HG03565 (cell line): Measurements from ENCODE around the gene ELMO1.

Experiments used
- ATAC-seq: cut with Tn5 transposase; IDR thresholded peaks from one replicate; pipeline ENCODE4 v1.9.1; 2021; ENCODE audit warnings: mild to moderate bottlenecking, moderate library complexity; ENCODE audit not compliant: unreplicated experiment

ELMO1 gene

DNA sequence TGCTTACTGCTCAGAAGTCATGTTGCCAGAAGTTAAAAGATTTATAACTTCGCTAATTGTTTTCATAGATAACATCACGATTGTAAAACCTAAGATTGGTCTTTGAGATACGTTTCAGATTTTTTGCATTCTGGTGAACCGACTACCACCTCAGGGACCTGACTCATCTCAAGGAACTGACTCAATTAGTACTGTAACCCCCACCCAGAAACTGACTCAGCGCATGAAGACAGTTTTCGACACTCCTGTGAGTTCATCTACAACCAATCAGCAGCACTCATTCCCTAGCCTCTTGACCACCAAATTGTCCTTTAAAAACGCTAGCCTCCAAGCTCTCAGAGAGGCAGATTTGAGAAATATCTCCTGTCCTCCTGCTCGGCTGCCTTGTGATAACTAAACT lies 72.3 kb downstream of the ELMO1 start:
- no peak for ATAC-seq

DNA sequence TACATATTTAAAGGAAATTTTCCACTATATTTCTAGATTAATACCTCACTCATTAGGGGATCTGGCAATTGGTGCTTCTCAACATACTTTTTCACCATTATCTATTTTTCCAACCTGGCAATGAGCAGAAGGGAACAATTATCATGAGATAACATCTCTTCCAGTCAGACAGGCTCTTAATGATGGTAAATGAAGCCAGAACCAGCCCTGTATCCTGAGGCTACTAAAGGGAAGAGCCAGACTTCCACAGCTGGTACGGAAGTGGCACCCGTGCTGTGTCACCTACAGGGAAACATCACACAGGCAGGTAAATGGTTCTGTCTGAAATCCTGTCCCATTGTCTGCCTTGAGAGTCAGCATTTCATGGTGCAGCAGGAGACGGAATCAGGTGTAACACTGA lies 75.9 kb downstream of the ELMO1 start:
- ATAC-seq = no peak

DNA sequence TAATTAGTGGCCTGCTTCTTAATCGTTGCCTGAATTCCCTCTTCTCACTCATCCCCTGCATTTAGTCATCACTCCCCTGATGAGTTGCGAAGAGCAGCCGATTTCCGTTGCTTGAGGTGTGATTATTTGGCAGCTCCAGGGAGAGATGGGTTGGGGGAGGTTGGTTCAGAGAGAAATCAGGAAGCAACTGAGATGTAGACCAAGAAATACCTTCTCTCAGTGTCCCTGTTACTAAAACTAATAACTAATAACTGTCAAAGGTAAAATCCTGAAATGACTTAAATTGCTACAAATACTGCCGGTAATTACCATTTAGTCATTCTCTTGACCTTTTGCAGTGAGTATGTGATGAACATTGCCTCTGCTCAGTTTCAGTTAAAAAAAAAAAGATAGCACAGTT lies 76.9 kb downstream of the ELMO1 start:
- no peak for ATAC-seq

DNA sequence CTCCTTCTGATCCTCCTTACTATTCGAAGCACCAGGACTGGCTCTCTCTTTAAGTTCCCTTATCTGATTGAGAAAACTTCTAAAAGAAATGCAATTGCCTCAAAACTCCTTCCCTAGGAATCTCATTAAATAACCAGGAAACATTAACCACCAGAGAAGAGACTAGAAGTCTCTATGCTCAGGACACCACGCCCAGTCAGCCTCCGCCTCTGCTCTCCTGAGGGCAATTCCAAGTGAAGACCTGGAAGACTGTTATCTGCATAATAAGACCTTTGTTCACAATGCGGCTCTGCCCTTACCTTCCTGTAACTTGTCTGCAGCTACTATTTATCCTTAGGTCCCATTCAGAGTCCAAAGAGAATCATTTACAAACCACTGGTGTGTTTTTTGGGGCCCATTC lies 78.8 kb downstream of the ELMO1 start:
- no peak for ATAC-seq

DNA sequence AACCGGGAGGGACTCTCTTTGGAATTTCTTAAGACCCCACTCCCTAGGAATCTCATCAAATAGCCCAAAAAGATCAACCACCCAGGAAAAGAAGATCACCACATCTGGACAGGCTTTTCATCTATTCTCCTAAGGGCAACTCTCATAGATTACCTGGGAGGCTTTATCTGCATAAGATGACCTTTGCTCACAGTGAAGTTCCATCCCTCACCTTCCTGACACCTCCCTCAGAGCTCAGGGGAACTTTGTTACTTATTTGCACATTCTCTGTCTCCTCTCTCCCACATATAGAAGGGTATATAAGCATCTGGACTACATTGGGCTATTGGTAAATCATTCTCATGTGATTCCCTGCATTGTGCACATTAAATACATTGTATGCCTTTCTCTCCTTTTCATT lies 80.1 kb downstream of the ELMO1 start:
- ATAC-seq = no peak

DNA sequence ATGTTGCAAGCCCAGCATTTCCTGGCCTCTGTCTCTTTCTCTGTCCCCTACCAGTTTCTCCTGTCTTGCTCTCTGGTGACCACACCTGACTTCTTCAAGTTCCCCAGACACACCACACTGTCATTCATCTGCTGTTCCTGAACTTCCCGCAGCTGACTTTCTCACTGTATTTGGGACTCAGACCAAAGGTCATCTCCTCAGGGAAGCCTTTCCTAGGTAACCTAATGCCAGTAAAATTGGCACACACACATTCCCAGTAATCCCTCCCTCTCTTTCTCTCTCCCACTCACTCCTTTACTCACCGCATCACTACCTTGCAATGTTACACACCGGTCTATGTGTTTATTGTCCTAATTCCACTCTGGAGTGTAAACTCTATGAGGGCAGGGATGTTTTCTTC lies 81.7 kb downstream of the ELMO1 start:
- no peak for ATAC-seq

DNA sequence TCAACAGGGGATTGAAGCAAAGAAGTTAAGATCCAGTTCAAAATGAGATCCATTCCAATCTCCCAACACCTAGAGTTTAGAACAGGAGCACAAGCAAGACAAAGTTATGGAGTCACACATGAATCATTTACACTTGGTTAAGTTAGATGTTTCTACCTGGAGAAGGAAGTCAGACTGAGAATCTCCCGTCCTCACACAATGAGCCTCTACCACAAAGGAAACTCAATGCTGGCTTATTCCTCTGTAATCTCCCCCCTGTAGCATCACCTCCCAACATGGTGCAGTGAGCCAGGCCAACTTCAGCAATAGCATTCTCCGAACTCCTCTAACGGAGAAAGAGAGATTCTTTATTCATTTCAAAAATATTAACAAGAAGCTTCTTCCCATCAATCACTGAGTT lies 82.2 kb downstream of the ELMO1 start:
- no peak for ATAC-seq

DNA sequence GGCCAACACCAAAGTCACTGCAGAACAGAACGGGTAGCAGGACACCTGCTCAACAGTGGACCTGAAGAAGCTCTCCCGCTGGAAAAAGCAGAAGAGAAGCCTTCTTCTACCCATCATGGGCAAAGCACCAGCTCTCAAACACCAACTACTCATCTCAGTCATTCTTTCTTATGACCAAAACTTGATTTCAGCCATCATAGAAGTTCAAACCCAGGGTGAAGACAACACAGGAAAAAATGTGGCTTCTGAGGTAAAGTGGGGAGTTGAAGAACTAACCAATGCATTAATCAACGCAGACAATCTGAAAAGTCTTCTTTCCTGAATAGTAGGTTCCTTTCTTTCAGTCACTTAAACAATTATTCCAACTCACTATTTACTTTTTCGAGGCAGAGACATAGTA lies 83.3 kb downstream of the ELMO1 start:
- ATAC-seq = no peak

DNA sequence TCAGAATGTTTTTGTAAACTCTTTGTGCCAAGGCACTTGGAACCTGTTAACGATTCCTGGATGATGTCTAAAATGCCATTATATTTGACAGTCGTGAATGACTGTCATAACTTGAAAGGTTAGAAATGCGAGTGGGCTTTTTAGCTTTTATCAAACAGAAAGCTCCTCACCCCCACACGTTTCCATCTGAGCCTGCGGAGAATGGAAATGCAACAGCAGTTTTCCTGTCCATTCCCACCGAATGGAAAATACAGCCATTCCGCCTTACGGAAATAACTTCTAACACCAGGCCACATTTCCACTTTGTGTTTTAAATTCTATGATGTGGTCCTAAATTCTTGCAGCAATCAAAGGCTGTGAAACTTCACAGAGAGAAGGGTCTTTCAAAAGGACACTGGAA lies 83.8 kb downstream of the ELMO1 start:
- no peak for ATAC-seq

DNA sequence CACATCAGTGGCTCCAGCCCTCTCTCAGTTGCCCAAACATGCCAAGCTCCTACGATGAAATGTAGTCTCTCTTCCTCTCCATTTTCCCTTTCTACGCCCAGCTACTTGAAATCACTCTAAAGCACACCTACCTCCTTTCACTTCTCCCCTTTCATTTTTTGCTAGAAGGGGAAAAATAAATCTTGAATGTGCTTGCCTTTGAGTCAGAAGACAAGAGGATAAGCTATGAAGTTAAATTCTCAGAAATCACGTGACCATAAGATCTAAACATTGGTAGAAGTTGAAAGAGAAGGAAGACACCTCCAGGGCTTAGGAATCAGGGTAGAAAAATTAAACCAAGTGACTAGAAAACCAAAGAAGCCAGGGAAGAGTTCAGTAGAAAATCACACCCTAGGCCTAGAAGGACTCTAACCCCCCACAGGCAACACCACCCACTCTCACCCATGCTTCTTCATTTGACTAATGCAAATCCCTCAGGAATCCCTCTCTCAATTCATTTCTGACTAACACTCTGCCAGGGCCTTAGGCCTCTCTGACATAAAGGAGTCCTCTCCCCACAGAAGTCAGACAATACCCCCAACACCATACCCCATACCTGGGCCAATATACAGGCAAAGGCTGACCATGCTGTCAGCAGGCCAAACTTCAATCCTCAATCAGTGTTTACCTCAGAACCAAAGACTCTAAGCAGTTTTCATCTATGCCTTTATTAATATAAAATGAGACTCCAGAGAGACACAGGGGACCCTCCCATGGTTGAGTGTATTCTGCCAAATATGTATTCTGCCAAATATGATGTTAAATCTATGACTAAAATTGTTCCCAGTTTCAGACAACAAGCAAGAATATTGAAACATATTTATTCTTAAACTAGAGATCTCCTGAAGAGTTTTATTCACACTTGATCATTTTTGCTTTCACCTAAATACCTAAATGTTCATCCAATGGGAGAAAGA lies 84.8 kb downstream of the ELMO1 start:
- no peak for ATAC-seq

DNA sequence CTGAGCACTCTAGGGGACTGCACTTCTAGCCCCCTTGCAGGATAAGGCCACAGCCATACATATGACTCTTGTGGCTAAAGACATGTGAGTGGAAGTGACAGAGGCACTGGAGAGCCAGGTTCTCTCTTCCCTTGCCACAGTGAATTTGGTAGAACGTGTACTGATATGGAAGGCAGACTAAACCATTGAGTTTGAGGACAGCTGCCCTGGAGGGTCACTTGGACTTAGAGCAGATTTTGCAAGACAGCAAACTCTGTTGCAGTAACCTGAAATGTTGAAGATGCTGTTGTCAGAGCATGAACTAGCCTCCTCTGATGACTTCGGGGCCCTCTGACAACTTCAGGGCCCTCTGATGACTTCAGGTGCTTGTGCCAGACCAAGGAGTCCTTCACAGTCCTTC lies 85.9 kb downstream of the ELMO1 start:
- no peak for ATAC-seq

DNA sequence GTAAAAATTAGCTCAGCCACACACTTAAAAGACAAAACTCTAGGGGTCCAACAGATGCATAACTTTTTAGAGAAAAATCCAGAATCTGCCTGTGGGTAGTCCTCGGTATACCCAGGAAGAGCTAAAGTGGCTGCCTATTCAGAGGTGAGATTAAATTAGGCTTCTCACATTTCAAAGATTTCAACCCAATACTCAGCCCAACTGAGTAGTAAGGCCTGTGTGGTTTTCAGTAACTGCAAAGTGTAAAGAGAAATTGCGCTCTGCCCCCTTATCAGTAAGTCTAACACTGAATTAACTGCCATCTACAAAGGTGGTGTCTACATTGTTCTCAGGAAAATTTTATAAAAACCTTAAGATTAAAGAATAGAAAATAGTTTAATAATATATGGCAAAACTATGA lies 88.2 kb downstream of the ELMO1 start:
- ATAC-seq = no peak

DNA sequence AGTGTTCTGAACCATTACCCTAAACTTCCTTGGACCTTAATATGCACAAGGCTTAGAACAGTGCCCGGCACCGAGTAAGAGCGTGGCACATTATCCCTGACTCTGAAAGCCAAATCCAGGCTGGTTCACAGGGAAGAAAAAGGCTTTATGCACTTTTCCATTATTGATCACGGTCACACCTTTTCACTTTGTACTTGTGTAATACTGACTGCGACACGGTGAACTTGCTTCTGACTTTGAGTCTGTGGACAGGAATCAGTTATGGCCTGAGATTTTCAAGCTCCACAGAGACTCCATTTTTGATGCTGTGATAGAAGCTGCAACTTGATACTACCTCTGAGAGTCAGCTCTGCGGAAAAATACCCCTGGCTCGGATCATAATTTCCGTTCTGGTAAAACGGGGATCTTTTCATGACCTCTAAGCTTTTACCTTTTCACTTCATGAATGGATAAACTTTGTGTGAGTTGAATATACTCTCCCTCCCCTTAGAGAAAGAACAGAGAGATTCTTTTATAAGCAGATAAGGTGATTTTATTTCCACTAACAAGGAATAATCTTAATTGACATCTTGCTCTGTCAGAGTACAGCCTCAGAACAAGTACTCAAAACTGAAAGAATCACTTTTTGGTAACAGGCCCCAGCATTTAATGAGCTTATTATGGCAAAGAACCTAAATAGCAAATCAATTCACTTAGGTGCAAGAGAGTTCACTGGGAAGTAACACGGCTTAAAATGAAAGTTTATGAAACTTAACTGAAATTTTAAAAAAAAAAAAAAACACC lies 88.8 kb downstream of the ELMO1 start:
- ATAC-seq = no peak

DNA sequence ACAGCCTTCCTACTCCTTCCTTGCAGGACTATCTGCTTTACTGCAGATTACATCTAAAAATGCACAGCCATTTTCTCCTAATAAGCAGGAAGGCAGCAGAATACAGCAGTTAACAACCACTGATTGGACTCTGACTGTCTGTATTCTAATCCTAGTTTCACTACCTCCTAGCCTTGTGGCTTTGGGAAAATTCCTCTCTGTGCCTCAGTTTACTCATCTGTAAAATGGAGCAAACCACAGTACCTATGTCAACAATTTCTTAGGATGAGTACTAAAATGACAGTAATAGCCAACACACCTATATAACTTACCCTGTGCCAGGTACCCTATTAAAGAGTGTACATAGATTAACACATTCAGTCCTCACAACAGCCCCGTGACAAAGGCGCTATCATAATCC lies 89.5 kb downstream of the ELMO1 start:
- no peak for ATAC-seq

DNA sequence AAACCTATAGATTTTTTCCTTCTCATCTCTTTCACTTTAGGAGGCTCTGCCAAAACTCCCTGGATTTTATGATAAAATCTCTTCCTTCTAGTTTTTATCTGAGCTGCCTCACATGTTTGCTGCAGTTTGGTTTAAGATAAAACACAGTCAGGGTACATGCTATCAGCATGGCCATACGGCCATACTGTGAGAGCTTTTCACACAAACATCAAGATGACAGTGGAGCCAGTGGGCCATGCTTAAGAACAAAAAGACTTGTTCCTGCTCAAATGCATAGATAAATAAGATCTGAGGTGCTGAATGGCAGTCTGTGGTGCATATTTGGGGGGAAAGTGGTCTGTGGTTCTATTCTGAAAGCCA lies 91.0 kb downstream of the ELMO1 start:
- no peak for ATAC-seq

DNA sequence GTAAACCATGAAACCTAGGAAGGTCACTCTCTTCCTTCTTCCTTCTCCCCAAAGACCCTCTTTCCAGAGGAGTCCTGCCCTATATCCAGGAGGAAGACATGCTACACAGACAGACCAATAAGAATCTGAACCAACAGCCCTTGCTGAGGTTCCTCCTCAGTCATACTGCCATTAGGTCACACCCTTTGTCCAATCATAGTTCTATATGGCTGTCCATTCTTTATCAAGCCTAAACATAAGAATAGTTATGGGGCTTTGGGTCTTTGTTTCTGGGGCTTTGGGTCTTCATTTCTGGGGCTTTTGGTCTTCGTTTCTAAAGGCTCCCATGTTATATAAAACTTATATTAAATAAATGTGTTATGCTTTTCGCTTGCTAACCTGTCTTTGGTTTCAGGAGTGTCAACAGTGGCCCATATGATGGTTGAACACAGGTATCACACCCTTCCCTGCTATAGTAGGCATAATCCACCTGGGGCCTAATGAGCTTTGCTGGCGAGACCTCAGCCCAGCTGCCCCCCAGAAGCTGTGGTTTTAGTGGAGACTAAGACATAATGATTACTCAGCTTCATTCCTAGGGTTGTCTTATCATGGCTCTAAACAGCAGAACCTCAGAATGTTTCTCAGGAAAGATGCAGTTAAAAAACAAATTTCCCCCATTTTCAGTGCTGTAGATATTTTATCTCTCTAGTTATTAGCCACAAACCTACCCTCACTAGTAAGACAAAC lies 91.6 kb downstream of the ELMO1 start:
- ATAC-seq = no peak

DNA sequence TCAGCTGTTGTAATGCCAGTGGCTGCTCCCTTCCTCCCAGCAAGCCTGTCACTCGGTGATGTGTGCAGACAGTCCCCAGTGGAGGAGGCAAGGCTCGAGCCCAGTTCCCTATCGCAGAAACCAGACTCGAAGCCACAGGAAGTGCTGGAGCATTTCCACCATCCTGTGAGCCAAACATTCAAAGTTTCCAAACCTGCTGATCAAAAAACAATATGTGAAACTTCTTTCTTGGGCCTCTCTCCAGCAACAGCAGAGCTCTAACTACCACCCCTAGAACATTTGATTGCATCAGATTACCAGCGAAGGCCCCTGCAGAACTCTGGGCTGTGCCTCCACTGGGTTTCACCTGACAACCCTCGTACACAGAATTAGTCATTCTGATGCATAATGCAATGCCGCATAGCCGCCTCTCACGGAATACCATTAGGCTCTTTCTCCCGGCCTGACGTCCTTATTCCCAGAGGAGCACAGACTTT lies 94.0 kb downstream of the ELMO1 start:
- ATAC-seq = peak; percentile 49

DNA sequence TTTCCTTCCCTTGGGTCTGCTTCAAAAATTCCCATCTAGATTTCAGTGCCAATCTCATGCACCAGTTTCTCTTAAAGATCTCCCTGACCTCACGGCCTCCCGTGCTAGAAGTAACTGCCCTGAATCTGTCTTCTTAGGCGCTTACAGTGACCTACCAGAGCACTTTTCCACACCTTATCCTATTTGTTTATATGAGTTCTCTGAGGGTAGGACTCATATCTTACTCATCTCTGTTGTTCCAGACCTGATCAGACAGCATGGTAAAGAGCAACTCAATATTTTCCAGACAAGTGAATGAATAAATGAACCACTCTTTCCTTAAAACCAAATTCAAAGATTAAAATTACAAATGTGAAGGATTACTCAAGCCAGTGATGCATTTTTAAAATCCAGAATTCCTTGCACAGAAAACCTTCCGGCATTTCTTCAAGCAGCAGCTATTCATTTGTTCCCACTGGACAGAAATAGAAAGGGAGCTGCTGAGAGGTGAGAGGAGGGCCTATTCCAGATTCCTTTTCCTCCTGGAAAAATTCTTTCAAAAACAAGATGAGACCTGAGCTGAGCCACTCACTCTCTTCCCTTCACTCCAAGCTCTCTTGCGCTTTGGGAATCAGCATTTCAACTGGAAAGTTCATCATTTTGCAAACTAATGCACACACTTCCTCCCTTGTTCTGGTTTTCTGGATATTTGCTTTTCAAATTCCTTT lies 94.6 kb downstream of the ELMO1 start:
- ATAC-seq = no peak

DNA sequence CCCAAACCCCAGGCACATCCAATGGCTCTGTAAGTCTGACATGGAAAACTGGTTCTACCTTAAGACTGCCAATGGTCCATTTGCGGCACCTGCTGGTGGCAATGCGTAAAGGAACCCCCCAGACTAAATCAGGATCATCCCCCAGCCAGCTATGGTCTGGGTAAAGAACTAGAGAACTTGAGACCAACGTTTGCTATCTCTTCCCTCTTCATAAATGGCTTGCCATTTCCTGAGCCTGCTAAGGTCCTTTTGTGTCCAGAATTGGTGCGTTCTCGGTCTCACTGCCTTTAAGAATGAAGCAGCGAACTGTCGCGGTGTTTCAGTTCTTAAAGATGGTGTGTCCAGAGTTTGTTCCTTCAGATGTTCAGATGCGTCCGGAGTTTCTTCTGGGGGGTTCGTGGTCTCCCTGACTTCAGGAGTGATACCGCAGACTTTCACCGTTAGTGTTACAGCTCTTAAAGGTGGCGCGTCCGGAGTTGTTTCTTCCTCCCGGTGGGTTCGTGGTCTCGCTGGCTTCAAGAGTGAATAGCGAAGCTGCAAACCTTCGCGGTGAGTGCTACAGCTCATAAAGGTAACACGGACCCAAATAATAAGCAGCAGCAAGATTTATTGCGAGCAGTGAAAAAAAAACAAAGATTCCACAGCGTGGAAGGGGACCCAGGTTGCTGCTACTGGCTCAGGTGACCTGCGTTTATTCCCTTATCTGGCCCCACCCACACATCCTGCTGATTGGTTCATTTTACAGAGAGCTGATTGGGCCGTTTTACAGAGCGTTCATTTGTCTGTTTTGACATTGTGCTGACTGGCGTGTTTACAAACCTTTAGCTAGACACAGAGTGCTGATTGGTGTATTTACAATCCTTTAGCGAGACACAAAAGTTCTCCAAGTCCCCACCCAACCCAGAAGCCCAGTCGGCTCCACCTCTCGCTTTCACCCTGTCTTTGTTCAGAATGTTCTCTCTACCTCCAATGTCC lies 95.4 kb downstream of the ELMO1 start:
- peak; percentile 46 for ATAC-seq
